Measurements from ENCODE around the gene MET. TPM values are rescaled to one million over a fixed set of nuclear protein-coding genes. Genes with fewer than 3 reads are reported as not detected.

MET gene
- polyA plus RNA-seq, 10 donors: 8.5 to 17.2 (median 12.3) TPM

DNA sequence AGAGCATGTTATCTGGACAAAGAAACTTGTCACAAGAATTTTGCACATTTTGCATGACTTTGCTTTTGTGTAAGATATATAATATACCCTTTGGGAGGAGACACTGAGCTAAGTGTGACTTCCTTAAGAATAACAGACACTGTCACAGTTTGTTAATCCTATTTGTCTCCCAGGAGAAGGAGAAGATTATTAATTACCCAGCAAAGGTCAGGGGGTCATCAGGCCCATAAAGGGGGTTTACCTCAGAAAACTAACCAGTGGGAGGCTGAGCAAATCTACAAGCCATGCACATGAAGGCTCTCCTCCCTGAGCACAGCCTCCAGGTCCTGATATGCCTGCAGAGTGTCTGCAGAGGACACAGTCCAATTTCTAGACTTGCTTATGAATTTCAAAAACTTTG is 10.1 kb upstream of the MET start:
- DNase-seq: no peak

DNA sequence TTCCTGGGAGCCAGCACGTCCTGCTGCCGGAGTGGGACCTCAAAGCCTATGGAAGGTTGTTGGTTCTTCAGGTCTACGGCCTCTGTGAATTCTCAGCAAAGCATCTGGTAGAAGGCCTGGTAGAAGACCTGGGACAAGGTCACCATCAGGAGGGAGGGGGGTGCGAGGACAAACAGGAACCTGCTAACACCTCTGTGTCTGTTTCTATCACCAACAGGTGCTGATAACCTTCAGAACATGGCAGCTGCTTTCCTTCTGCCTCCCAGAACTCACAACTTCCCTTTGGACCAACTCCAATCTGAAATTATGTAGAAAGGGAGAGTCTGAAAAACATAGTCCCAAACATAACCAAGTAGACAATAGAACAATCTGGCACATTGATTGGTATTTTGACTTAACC is 8.3 kb upstream of the MET start:
- DNase-seq: no peak

DNA sequence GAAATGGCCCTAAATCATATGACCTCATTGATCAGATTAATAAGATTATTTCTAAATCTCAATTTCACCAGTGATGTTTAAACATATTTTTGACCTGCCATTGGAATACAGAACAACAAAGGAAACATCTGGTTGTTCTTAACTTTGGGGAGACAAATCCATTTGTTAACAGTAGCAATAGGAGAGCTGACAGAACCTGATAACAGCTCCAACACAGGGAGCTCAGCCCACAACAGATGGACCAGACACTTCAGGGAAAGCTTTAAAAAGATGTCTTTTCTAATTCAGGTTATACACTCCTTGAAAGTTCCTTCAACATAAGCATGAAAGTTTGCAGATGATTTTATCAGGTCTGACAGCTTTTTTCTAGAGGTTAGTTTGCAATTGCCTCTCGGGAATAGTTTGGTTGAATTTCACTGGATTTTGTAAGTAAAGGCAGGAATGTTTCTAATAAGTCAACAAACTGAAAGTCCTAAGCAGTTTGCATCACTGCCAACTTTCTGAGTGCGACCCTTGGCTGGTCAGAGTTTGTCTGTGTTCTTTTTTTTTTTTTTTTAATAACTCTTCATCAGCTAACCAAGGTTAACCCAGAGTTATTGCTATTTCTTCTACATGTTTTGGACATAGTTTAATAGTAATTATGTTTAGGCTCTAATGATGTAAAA is 6.5 kb upstream of the MET start:
- peak; percentile 17 to 27 (median 27) for DNase-seq

DNA sequence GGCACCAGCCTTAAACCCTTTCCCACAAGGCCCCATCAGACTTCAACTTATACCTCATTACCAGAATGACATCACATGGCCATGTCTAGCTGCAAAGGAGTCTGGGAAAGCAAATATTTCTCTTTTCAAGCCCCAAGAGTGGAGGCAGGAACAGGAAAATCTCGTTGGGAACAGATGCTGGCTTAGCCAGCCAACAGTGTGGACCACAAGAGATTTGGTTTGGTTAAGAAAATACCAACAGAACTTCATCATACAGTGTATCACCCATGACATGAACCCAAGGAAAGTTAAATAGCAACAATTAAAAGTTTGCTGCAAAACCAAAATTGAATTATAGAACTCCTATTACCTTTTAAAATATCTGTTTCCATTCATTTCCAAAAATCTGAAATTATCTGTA is 2.2 kb upstream of the MET start:
- no peak for DNase-seq

DNA sequence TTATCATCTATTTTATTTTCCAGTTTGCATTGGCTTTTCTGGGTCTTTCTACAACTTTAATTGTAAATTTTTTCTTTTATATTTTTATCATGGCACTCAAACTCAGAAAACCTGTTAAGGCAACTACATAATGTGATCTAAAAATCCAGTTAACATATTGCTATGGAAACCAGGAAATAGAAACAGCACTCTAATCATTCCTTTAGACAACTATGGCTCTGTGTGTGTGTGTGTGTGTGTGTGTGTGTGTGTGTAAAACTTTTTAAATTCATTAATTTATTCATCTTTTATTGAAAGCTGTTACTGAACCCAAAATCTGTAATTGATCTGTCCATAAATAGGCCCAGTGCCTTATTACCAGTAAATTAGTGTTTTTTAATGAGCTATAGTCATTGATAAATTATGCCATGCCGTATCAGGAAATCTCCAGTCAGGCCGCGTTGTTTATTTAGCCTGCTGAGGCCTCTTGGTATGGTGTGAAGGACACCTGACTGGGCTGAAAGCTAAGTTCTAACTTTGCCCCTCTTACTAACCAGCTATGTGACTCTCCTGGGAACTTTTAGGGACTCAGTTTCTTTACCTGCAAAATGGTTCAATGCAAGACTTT is 1.5 kb upstream of the MET start:
- DNase-seq: no peak

DNA sequence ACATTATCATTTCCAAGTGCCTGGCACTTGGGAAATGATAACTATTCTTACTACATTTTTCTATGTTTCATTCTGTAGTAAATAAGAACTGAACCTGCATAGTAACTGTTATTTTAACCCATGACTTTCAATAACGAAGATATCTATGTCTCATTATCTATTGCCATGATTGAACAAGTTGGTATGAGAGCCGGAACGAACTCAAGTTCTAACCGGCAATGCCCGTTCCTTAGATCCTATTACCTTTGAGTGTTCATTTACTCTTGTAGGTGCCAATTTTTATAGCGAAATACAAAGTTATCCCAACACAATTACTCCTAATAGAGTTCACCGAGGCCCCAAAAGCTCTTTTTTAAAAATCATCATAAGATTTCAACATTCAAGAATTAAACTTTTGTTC is 885 bp upstream of the MET start:
- no peak for DNase-seq

DNA sequence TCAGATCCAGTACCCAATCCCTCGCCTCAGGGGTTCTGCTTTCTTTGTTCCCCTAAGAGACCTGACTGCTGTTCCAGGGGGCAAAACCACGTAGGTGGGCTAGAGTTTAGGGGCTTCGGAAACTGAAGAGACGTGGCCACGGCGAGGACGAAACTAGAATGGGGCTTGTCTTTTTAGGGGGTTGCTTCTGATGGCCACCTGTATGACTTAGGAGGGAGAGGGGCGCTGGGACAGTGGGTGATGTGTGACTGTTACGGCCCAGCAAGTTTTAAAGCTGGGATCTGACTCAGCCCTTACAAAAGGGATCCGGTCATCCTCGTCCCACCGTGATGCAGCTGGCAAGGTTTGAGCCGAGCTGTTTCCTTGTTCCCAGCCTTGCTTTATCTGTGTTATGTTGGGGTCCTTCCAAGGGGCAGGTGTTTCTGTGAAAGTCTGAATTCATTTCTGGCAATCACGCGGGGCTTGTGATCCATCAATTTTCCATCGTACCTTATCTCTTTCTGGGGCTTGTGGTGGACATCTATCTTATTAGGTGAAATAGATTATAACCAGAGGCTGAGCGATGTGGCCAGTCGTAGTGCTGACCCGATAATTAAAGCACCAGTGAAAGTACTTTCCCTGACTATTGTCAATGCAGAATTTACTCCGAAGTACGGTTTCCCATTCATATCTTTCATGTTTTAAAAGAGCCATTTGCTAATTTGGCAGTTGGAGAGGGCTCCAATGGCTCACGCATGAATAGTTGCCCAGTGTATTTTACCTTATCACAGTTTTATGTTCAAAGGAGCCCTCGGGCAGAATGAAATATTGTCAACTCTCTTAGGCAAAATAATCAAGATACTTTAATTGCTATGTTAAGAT is 830 bp downstream of the MET start:
- peak in 2 of 3 donors; percentile 30 to 54 for DNase-seq

DNA sequence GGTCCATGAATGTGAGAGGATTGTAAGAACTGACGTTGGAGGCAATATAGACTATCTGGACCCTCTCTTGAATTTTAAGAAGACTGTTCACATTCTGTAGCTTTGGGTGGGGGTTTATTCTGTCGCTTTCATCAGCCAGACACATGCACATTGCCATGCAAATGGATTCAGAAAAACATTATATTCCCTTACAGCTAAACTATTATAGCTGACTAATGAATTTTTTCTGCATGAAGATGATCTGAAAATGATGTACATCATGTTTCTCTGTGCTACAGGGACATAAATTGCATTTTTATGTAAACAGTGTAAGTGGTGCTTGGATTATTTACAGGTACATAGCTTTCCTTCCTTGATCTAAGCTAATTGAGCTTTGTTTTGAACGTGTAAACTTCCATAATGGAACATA is 1.5 kb downstream of the MET start:
- peak in 1 of 3 donors; percentile 25 for DNase-seq

DNA sequence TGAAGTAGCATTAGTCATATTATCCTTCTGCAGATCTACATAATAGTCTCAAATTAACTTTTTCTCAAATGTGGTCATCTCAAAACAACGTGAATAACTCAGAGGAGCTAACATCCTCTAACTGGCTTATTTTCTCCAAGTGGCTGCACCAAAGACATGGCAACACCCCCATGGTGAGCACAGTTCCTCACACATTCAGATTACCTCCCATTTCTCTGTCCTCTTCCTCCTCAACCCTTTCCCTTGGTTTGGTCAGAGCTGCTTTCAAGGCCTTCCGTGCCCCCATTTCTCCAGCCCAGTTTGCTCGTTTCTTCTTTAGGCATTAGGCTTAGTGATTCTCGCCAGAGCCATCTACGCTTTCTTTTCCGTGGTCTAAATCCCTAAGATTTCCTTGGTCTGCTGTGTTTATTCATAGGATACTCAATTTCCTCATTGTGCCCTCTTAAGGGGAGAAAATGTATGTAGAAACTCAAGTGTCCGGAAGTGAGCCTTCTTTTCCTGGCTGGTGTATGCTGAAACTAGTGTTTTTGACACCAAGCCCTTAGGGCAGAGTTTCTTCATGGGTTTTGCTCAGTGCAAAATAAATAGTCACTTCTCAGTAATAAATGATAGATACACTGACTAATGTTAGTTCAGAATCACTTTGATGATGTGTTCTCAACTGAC is 2.6 kb downstream of the MET start:
- no peak for DNase-seq

DNA sequence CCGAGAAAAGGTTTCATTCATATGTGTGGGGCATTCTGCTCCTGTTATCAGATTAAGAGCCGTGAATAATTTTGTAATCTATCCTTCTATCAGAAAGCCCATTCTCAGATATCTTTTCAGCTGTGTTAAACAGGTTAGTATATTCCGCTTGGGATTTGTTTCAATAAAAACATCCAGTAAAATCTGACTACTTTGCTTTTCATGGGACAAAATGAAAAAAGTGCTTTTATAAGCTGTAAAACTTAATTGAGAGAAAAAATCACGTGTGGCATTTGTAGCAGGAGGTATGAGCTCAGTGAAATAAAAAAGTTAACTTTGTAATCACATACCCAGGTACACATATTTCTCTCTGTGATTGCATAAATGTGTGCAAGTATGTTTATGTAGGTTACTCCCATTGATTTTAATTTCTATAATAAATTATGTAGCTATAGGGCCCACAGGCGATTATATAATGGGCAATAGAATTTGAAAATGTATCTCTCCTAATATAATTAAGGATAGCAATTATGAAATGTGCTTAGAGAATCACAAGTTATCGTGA is 3.9 kb downstream of the MET start:
- DNase-seq: no peak

DNA sequence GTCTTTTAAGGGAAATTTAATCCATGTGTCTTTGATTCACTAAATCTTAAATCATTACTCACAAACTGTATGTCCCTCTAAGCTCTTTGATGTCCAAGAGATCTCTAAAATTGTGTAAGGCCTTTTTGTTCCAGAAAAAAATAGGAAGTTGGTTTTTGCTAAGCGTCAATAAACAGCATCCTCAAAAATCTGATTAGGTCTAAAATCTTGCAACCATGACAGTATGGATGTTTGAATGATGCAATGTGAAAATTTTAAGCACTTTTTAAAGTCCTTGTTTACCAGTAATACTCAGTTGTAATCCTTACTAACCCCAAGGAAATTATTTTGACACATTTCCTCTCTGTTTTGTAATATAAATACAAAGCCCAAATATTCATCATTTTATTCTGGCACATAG is 6.8 kb downstream of the MET start:
- no peak for DNase-seq

DNA sequence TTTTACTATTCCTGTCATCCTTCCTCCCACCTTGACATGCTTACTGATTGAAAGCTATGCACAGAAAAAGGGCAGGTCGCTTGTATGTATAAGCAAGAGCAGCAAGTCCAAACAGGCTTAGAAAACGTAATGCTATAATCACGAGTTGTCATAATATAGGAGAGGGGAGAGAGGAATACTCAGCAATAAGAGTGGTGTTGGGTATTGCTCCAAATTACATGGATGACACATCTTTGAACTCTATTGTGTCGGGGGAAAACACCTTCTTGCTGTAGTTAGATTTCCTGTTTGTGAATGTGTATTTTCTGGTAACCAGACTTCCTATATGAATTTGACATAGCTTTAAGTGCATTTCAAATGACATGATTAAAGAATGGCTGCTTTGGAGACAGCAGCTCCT is 7.5 kb downstream of the MET start:
- no peak for DNase-seq

DNA sequence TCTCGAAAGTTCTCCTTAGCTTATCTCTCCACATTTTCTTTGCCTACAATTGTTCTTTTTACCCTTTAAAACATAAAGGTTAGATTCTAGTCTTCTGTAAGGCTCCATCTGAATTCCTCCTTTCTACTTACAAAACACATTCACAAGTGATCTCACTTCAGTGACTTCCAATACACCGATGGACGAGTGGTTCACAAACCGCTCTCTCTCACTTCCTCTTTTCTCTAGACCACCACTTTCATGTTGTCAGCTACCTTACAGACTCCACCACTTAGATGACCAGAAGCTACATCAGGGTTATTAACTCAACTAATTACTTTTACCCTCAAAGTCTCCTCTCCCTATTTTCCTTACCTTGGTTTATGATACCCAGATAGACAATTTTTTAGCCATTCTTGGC is 11.8 kb downstream of the MET start:
- DNase-seq: no peak

DNA sequence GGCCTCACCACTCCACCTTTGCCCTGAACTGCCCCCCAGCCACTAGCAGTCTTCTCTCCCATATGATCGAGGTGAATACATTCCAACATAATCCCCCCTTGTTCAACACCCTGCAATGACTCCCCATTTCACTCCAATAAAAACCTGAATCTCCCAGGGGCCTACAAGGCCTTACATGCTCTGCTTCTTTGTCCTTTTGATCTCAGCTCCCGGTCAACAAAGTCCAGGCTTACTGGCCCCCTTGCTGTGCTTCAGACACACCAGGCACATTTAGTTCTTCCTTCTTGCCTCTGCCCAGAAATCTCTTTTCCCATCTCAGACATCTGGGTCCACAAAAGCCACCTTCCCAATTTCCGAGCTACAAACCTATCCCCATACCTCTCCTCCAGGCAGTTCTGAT is 14.0 kb downstream of the MET start:
- DNase-seq: no peak

DNA sequence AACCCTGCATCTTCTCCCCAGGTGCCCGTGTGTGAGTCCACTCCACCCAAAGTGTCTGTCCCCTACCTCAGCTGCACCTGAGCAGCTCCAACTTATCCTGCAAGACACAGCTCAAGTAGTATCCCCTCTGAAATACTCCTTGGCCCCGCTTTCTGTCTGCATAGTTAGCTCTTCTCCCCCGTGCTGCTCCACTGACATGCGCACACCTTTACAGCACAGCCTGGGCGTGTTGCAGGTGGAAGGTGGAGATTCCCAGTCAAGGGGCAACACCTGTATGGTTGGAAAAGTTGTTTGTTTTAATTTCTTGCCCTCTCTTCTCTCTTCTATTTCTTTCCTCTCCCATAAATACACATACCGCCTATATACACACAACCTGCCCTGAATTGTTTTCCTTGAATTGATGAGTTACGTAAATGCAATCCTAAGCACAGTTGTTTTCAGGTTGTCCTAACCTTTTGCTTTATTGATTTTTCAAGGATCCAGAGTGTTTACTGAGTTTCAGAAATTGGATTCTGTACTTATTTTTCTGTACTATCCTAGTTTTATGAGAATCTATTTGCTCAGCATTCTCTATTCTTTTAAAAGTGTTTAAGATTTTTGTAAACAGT is 14.9 kb downstream of the MET start:
- DNase-seq: no peak

DNA sequence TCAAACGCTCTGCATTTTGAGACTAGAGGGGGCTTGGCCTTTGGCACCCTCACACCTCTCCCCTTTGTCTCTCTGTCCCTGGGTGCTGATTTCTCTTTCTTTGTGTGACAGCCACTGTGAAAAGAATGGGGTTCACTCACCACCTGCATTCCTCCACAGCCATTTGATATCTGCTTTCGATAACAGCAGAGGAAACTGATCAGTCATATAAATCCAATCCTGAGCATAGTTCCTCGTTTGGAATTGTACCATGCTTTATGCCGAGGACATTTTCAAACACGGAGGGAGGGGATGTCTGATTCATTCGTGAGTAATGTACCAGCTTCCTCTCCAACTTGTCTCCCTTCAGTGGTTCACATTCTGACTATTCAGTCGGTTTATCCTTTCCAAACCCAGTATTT is 15.8 kb downstream of the MET start:
- DNase-seq: peak in 1 of 3 donors; percentile 45

DNA sequence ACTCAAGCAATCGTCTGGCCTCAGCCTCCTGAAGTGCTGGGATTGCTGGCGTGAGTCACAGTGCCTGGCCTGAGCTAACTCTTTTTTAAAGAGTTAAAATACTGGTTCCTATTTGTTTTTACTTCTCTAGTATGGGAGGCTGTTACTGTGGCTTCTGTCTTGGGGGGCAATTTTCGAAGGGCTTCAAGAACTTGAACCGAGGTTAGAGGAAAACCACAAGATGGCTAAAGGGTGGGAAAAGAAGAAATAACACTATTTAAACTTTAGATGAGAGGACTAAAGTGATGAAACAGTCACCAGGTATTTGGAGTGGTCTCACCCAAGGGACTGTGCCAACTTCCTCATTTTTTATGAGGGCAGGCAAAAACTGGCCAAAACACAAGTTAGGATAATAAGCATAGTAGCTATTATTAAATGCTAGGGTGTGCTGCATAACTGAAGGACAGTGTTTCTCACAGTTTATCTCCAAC is 17.8 kb downstream of the MET start:
- no peak for DNase-seq

DNA sequence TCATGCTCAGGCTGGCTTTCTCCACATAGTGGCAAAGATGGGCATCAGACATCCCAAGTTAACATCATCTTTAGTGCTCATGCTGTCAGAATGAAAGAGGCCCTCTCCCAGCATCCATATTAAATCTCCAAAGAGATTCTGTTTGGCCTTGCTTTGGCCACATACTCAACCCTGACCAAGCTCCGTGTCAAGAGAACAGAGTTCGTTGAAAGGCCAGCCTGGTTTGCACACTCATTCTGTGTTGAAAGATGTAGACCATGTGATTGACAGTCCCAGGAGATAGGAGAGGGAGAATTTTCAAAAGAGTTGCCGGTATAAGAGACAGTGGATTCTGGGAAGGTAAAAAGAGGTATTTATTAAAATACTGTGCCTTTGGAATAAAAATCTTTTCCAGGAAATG is 19.7 kb downstream of the MET start:
- no peak for DNase-seq

DNA sequence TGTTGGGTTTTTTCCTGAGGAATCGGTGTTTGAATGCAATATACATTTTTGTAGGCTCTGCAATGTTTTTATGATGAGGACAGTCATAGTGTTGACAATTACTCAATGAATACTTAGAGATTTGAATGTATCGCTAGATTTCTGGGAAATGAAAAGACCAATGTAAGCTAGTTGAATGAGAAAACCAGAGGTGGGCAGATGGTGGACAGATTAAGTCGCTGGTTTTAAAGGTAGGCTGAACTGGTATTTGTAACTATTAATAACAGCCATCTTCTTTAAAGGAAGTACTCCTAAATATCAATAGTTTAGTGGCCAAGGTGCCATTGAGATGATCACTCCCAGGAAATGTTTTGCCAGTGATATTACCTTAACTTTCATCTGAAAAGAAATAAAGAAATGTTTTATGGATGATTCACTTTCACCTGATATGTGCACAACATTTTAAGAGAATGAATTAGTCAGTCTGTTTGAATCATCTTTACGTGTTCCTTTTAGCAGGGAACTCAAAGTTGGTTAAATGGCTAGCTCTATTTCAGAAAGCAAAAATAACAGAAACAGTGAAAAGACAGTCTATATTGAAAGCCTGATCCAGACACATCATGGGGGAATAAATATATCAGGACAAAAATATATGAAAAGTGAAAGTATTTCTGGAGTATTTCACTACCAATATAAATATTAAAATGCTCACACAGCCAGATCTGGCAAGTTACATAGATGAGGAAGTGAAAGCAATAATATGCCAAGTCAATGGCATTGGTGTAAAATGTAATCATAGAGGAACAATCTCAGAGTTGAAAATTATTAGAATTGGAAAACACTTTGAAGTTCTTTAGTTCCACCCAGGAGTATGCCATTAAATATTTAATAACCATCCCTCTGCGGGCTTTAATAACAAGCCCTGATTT is 20.7 kb downstream of the MET start:
- DNase-seq: no peak

DNA sequence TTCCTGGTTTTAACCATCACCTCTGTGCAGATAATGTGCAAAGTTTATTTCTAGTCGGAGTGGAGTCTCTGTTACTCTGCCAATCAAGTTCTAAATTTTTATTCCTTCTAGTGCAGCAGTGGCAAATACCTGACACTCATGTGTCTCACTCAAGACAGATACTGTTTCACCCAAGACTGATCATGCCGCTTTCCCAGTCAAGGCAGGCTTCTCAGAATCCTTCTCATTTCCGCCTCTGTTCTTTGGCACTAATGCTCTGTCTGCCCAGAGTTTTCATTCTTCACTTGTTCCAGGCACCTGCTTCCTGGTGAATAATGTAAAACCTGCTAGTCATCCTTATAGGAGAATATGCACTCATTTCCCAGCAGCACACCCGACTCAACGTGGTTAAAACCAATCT is 24.7 kb downstream of the MET start:
- DNase-seq: no peak

DNA sequence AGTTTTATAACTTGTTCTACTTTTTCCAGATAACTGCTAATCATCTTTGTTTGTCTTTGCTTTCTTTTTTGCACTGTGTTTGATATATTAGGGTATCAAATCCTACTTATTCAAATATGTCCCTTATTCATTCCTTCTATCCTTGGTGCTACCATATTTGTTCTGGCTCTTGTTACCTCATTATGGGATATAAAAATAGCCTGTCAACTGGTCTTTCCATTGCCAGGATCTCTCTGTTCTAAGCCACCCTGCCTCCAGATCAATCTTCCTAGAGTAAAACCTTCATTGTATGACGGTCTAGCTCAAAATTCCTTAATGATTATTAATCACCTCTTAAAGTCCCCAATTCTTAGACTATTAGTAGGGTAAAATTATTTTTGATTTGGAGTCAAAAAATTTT is 25.2 kb downstream of the MET start:
- no peak for DNase-seq

All from muscle of back (tissue), 11 donors.